IgD-negative memory B cell (primary cell): ENCODE data around the gene PRPF38B. TPM values are rescaled to one million over a fixed set of nuclear protein-coding genes. Genes with fewer than 3 reads are reported as not detected.

Experiments
- H3K27ac Mint-ChIP-seq, 3 donors: one replicate each; pipeline ENCODE4 v1.8.0; 2020 to 2022; ENCODE audit warnings: mild to moderate bottlenecking in 3 of 3, mixed read lengths in 3 of 3, moderate library complexity in 1 of 3
- H3K27me3 Mint-ChIP-seq: one replicate; pipeline ENCODE4 v1.8.0; 2021; ENCODE audit warnings: mixed read lengths
- H3K36me3 Mint-ChIP-seq: one replicate; pipeline ENCODE4 v1.8.0; 2020; ENCODE audit warnings: mild to moderate bottlenecking, mixed read lengths
- H3K4me1 Mint-ChIP-seq, 3 donors: one replicate each; pipeline ENCODE4 v1.8.0; 2020 to 2022; ENCODE audit warnings: mixed read lengths in 3 of 3, mild to moderate bottlenecking in 1 of 3
- H3K4me3 Mint-ChIP-seq, 4 donors: one replicate each; pipeline ENCODE4 v1.8.0; 2020 to 2022; ENCODE audit warnings: mild to moderate bottlenecking in 4 of 4, mixed read lengths in 4 of 4, moderate library complexity in 3 of 4
- H3K9me3 Mint-ChIP-seq, 3 donors: one replicate each; pipeline ENCODE4 v1.8.0; 2020 to 2021; ENCODE audit warnings: mixed read lengths in 3 of 3, mild to moderate bottlenecking in 1 of 3
- polyA plus RNA-seq: library from polyadenylated mRNA; unstranded; fragments of 300-500 nt; fragmentation: Illumina TruSeq; gene quantifications from one replicate; pipeline ENCODE4 v1.2.3, GENCODE V29; 2021

PRPF38B gene
- polyA plus RNA-seq, 1 donor from 2014 or later, result 26.2 TPM

GRCh38 chr1:108719656-108720435 is 27.7 kb downstream of the PRPF38B start:
- Mint-ChIP-seq H3K27ac (no peak overlapping the region), H3K9me3 (no peaks in the 10 kb centered on the region), H3K4me3 (no peak overlapping the region), H3K27me3 (peaks cover 8% of the 10 kb centered on the region), H3K4me1 (no peaks in the 10 kb centered on the region), H3K36me3 (peaks cover 1% of the 10 kb centered on the region)

DNA sequence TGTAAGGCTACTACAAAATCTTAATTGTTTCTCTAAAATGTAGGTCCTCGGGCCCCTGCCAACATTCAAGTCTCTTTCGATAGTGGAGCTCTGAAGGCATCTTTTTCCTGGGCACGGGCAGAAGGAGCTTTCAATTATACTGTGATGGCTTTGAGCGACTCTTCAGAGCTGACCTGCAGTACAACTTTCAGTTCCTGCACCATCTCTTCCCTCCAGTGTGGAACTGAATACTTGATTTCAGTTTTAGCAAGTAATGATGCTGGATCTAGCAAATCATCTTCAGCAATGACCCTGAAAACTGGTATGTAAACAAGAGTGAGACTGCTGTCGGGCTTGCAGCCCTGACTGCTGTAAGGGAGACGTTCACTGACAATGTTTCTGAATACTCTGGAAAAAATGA is 30.2 kb downstream of the PRPF38B start:
- Mint-ChIP-seq H3K36me3 (no peaks in the 10 kb centered on the region), H3K27ac (no peak overlapping the region), H3K9me3 (no peaks in the 10 kb centered on the region), H3K4me3 (peak overlapping the region in 1 of 4 donors; percentile 24), H3K4me1 (no peaks in the 10 kb centered on the region), H3K27me3 (peaks cover 5% of the 10 kb centered on the region)

DNA sequence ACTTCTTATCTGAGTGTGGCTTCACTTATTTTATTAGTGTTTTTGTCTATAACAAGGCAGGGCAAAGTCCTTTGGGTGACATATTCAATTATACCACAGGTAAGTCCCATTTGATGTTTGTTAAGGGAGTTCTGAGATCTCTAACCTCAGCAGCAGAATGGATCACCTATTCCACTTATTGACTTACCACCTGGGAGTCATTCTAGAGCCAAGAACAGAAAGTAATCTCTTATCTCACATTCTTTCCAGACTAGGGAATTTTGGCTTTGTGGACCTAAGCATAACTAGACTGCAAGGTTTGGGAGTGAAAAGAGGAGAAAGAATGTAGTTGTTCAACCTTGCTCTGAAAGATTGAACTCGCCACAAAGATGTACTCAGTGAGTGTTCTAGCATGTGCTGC is 33.8 kb downstream of the PRPF38B start:
- no peaks in the 10 kb centered on the region for H3K4me1 Mint-ChIP-seq
- H3K9me3 Mint-ChIP-seq, result no peaks in the 10 kb centered on the region
- H3K27me3 Mint-ChIP-seq, result peaks cover 3% of the 10 kb centered on the region
- peaks cover 3% of the 10 kb centered on the region for H3K36me3 Mint-ChIP-seq
- H3K27ac Mint-ChIP-seq, result no peak overlapping the region
- no peak overlapping the region for H3K4me3 Mint-ChIP-seq

GRCh38 chr1:108728327-108728923 is 36.3 kb downstream of the PRPF38B start:
- Mint-ChIP-seq H3K4me3 (no peak overlapping the region), H3K4me1 (peaks cover 0 to 2% (median 0%) of the 10 kb centered on the region in 3 donors)

DNA sequence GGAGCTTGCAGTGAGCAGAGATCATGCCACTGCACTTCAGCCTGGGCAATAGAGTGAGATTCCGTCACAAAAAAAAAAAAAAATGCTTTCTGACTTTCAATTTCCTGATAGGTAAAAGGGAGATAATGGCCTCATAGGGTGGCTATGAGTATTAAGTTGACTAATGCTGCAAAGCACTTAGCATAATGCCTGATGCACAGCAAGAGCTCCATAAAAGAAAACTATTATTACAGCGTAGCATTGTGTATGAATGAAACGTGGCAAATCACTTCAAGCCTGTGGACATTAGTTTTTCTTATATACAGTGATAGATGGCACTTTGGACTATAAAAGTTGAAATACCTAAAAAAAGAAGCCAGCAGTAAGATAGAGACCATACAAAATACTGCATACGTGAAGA is 37.4 kb downstream of the PRPF38B start:
- H3K9me3 Mint-ChIP-seq, result no peaks in the 10 kb centered on the region
- H3K36me3 Mint-ChIP-seq, result peaks cover 3% of the 10 kb centered on the region
- no peak overlapping the region for H3K27ac Mint-ChIP-seq
- H3K4me1 Mint-ChIP-seq, result peaks cover 0 to 2% (median 0%) of the 10 kb centered on the region in 3 donors
- no peak overlapping the region for H3K4me3 Mint-ChIP-seq
- H3K27me3 Mint-ChIP-seq, result peaks cover 5% of the 10 kb centered on the region

More at GRCh38 chr1:108728327-108728923, 36.3 kb downstream of the PRPF38B start:
- Mint-ChIP-seq H3K9me3 (no peaks in the 10 kb centered on the region), H3K36me3 (peaks cover 3% of the 10 kb centered on the region), H3K27me3 (peaks cover 5% of the 10 kb centered on the region), H3K27ac (no peak overlapping the region)

- Mint-ChIP-seq H3K27ac (no peak overlapping the region), H3K9me3 (no peaks in the 10 kb centered on the region), H3K4me1 (peaks cover 0 to 2% (median 0%) of the 10 kb centered on the region in 3 donors), H3K36me3 (peaks cover 3% of the 10 kb centered on the region), H3K4me3 (no peak overlapping the region), H3K27me3 (peaks cover 5% of the 10 kb centered on the region)
These were observed 40.3 kb downstream of the PRPF38B start for GRCh38 chr1:108732398-108732797.

- H3K4me1 Mint-ChIP-seq, result peaks cover 0 to 2% (median 0%) of the 10 kb centered on the region in 3 donors
- H3K9me3 Mint-ChIP-seq, result no peaks in the 10 kb centered on the region
- no peak overlapping the region for H3K4me3 Mint-ChIP-seq
- peaks cover 3% of the 10 kb centered on the region for H3K36me3 Mint-ChIP-seq
- no peak overlapping the region for H3K27ac Mint-ChIP-seq
- peaks cover 2% of the 10 kb centered on the region for H3K27me3 Mint-ChIP-seq
These were observed 42.2 kb downstream of the PRPF38B start for GRCh38 chr1:108734171-108734865.

DNA sequence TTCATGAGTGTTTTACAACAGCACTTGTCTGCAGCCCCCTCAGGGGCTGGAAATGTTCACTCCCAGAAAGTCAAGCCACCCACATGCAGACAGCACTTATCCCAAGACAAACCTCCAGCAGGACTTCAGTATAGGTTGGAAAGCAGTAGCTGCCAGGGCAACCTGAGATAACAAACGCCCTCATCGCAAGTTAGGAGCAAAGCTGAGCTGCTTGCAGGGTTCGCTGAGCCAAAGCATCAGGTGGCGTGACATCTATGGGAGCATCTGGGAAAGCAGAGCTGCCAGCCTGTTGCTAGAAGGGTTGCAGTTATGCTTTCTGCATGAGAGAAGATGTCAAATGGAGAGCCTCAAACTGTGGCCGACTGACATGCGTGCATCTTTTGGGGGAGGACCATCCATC is 50.1 kb downstream of the PRPF38B start:
- H3K36me3 Mint-ChIP-seq, result peaks cover 1% of the 10 kb centered on the region

GRCh38 chr1:108745980-108746381 is 53.9 kb downstream of the PRPF38B start:
- peak overlapping the region; percentile 96 to 100 (median 99) for H3K4me3 Mint-ChIP-seq
- peak overlapping the region; percentile 83 to 99 (median 98) for H3K27ac Mint-ChIP-seq
- peaks cover 16 to 24% (median 18%) of the 10 kb centered on the region in 3 donors for H3K4me1 Mint-ChIP-seq
- peaks cover 1% of the 10 kb centered on the region for H3K36me3 Mint-ChIP-seq
- H3K27me3 Mint-ChIP-seq, result no peaks in the 10 kb centered on the region
- H3K9me3 Mint-ChIP-seq, result no peaks in the 10 kb centered on the region

More for the DNA sequence above, 50.1 kb downstream of the PRPF38B start:
- Mint-ChIP-seq H3K9me3 (no peaks in the 10 kb centered on the region), H3K27ac (peak overlapping the region in 1 of 3 donors; percentile 26), H3K4me3 (peak overlapping the region in 1 of 4 donors; percentile 27), H3K4me1 (peaks cover 0 to 3% (median 1%) of the 10 kb centered on the region in 3 donors), H3K27me3 (no peaks in the 10 kb centered on the region)

DNA sequence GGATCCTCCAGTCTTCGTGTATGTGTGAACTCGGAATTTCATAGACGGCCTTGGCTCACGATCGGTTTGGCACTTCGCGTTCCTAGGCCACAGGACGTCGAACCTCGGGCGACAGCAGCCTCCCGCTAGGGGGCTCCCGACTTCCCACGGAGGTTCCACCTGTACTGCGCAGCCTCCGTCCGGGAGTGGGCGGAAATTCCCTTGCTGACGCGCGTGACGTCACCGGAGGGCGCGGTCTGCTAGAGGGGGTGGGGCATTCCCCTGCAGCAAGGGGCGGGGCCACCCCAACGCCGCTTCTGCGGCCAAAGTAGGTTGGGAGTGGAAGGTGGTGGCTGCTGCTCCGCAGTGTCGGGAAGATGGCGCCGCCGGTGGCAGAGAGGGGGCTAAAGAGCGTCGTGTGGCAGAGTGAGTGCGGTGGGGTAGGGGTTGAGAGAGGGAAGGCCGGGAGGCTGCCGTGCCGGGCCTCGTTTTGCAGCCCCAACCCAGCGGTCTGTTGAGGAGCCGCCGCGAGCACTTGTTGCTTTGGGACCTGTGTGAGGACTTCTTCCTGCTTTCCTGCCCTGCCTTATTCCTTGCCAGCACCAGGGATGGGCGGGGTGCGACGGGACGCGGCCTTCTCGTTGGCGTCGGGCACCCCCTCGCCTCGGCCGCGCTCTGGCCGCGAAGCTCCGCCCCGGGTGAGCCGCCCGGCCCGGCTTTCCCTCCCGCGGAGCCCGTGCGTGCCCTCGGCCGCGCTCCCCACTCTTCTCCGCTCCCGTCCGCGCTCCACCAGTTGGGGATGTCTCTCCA is 54.5 kb downstream of the PRPF38B start, which contains the start of gene STXBP3:
Gene STXBP3, plus strand, starts transcription at position 293 of the 789 bp plus-strand sequence. Its CDS starts 64 bp downstream, at position 357.
- H3K4me1 Mint-ChIP-seq, result peaks cover 16 to 24% (median 19%) of the 10 kb centered on the region in 3 donors
- peaks cover 1% of the 10 kb centered on the region for H3K36me3 Mint-ChIP-seq
- H3K9me3 Mint-ChIP-seq, result no peaks in the 10 kb centered on the region
- peak within 1 kb of the TSS; percentile 83 to 99 (median 98) for H3K27ac Mint-ChIP-seq
- peak within 1 kb of the TSS; percentile 99 to 100 (median 99) for H3K4me3 Mint-ChIP-seq
- no peaks in the 10 kb centered on the region for H3K27me3 Mint-ChIP-seq

DNA sequence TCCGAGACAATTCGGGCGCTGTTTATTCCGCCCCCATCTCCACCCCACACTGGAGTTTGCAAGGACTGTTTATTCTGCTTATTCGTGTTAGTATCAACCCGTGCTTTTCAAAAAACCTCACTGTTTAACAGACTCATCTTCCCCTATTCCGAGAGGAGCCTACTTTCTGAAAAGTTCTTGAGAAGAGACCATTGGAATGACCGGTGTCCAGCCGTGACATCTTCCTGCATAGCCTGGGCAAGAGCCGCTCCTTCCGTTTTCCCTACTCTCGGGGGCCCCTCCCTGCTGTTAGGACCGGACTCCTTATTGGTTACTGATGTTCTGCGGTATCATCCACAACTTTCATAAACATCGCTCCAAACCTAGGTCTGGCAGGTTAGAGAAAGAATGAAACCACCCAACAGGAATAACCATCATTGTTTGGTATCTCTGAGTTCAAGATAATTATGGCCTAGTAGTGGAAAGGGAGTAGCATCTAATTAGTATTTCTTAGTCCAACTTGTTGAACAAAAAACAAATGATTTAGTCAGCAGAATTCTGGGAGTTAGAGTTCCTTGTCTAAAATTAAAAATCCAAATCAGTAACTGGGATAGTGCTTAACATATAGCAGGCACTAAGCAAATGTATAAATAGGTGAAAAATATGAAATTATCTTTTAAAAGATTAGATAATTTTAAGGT is 55.2 kb downstream of the PRPF38B start:
- H3K36me3 Mint-ChIP-seq, result peaks cover 1% of the 10 kb centered on the region

DNA sequence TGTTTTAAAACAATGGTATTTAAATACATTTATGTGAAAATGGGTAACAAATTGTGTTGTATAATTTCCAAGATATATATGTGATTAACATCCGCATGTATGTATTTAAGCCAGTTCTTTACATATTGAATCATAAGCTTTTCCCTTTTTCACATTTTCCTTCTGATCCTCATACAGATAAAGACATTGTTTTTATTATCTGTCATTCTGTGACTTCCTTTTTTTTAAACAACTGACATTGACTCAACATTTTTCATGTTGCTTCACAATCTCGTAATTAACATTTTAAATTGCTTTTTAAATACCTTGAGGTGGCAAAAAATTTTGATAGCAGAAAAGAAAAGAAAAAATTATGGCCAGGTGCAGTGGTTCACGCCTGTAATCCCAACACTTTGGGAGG is 55.8 kb downstream of the PRPF38B start:
- peaks cover 16 to 24% (median 19%) of the 10 kb centered on the region in 3 donors for H3K4me1 Mint-ChIP-seq
- H3K27ac Mint-ChIP-seq, result peak overlapping the region in 2 of 3 donors; percentile 33 to 83
- peak overlapping the region; percentile 19 to 100 (median 36) for H3K4me3 Mint-ChIP-seq
- peaks cover 1% of the 10 kb centered on the region for H3K36me3 Mint-ChIP-seq
- H3K9me3 Mint-ChIP-seq, result no peaks in the 10 kb centered on the region
- H3K27me3 Mint-ChIP-seq, result no peaks in the 10 kb centered on the region

More for the DNA sequence above, 55.2 kb downstream of the PRPF38B start:
- H3K9me3 Mint-ChIP-seq, result no peaks in the 10 kb centered on the region
- peak overlapping the region; percentile 93 to 100 (median 99) for H3K4me3 Mint-ChIP-seq
- H3K4me1 Mint-ChIP-seq, result peaks cover 16 to 24% (median 19%) of the 10 kb centered on the region in 3 donors
- no peaks in the 10 kb centered on the region for H3K27me3 Mint-ChIP-seq
- H3K27ac Mint-ChIP-seq, result peak overlapping the region; percentile 83 to 98 (median 94)

GRCh38 chr1:108749081-108749480 is 57.0 kb downstream of the PRPF38B start:
- Mint-ChIP-seq H3K9me3 (no peaks in the 10 kb centered on the region), H3K27me3 (no peaks in the 10 kb centered on the region), H3K4me1 (peaks cover 16 to 24% (median 19%) of the 10 kb centered on the region in 3 donors), H3K36me3 (no peaks in the 10 kb centered on the region), H3K4me3 (peak overlapping the region in 2 of 4 donors; percentile 2 to 57), H3K27ac (peak overlapping the region in 2 of 3 donors; percentile 42 to 81)
